ENCODE data around the gene GATAD2A. TPM values are rescaled to one million over a fixed set of nuclear protein-coding genes. Genes with fewer than 3 reads are reported as not detected.

Gene GATAD2A
- total and polyA plus RNA-seq, 2 of the 13 experiments (the other 11 are each of a cell fraction or from before 2014, with no cell fraction given) = 16.8 to 28.6 TPM

GRCh38 chr19:19488875-19489690, 83.6 kb downstream of the GATAD2A start:
- BruUV-seq (replicated peaks) = no TSS peak
- ATAC-seq (peak; percentile 25), FAIRE-seq (no peak), DNase-seq (ENCODE audit: low spot score) (peak; percentile 60)
- WGBS (ENCODE audit: low lambda C conversion rate) = 87% methylated on average over 14 of the region's 14 CpGs
- Histone ChIP-seq H3K9me3 (ENCODE audit: low read length) (no peaks in the 10 kb centered on the region), H3K36me3 (replicated peaks in 1 of 2; ENCODE audit: control insufficient read depth in 1 of 2, insufficient read depth in 2 of 2, low read length in 2 of 2) (peaks cover 18 to 34% of the 10 kb centered on the region in 2 experiments; a peak in 4 of 5 replicates), H3K4me3 (replicated peaks in 1 of 3; ENCODE audit: insufficient read depth in 1 of 3, low read depth in 2 of 3, low read length in 3 of 3) (no peak overlapping the region), H3K79me2 (ENCODE audit: insufficient read depth, low read length) (peaks cover 6% of the 10 kb centered on the region), H3K9ac (ENCODE audit: insufficient read depth, low read depth, low read length) (no peak overlapping the region), H4K20me1 (ENCODE audit: insufficient read depth, low read length) (peaks cover 3% of the 10 kb centered on the region; the same call in 1 of the 2 replicates), H3K4me1 (ENCODE audit: insufficient read depth, low read length) (peaks cover 47% of the 10 kb centered on the region), H3K27ac (ENCODE audit: extremely low read length, insufficient read depth, low read length) (peak overlapping the region; percentile 16), H2AFZ (ENCODE audit: low read length) (no peak overlapping the region), H3K4me2 (ENCODE audit: low read depth, low read length) (no peak overlapping the region), H3K27me3 (ENCODE audit: control insufficient read depth in 1 of 2, insufficient read depth in 2 of 2, low read length in 2 of 2) (no peaks in the 10 kb centered on the region; a peak in 1 of 5 replicates)
- in situ Hi-C loops (cut with HindIII; ENCODE audit: extremely low pct_ligation_motif_present, low pct_unique_long_range_greater_than_20kb) = no loop called here
- CTCF ChIA-PET (ENCODE audit: low intra/inter-chr PET ratio, low total read pairs) = interaction anchor here (2.4 kb wide), 1 partner anchor 122 kb away, joined by 33 read pairs; no protein-coding TSS in a partner anchor
- POLR2A ChIA-PET = interaction anchor here (2.9 kb wide), 1 partner anchor 124 kb away, joined by 19 read pairs; no protein-coding TSS in a partner anchor
- intact Hi-C loops (cut with micrococcal nuclease; ENCODE audit: unreplicated experiment) = loop anchor here (5.0 kb wide), 1 partner anchor 82 kb away; the partner anchor contains the start of gene GATAD2A
- TF ChIP-seq ELF1 (CRISPR knock-in tag; IDR thresholded peaks at IDR 0.05) = 0 out of 2 replicates have a peak, but pooled peaks have one; percentile 21
- 0 out of 2 replicates have a peak, but pooled peaks have one; percentile 12 for TF ChIP-seq ZNF335 (CRISPR knock-in tag; IDR thresholded peaks at IDR 0.05)
- peak; percentile 64 for TF ChIP-seq YY1 (IDR thresholded peaks at IDR 0.05; ENCODE audit: insufficient read depth, insufficient replicate concordance, low read depth, low read length)
- no peak for TF ChIP-seq GABPA (IDR thresholded peaks at IDR 0.05; ENCODE audit: low read depth, low read length)
- peak; percentile 56; the same call in 1 of the 2 replicates for TF ChIP-seq GABPA (CRISPR knock-in tag; IDR thresholded peaks at IDR 0.05; ENCODE audit: low read depth)
- 0 out of 2 replicates have a peak, but pooled peaks have one; percentile 28 for TF ChIP-seq KAT8 (CRISPR knock-in tag; IDR thresholded peaks at IDR 0.05)
- 0 out of 2 replicates have a peak, but pooled peaks have one; percentile 29 for TF ChIP-seq TFE3 (CRISPR knock-in tag; IDR thresholded peaks at IDR 0.05)
- TF ChIP-seq ZNF564 (CRISPR knock-in tag; IDR thresholded peaks at IDR 0.05) = no peak
- TF ChIP-seq CAMTA2 (CRISPR knock-in tag; IDR thresholded peaks at IDR 0.05; ENCODE audit: borderline replicate concordance) = peak; percentile 38; the same call in 1 of the 2 replicates
- peak; percentile 40 for TF ChIP-seq GABPB1 (CRISPR knock-in tag; IDR thresholded peaks at IDR 0.05)
- TF ChIP-seq ATF7 (IDR thresholded peaks at IDR 0.05) = peak; percentile 79
- no peak for TF ChIP-seq ATF7 (CRISPR knock-in tag; IDR thresholded peaks at IDR 0.05)
- no peak for TF ChIP-seq PHF5A (CRISPR knock-in tag; IDR thresholded peaks at IDR 0.05; ENCODE audit: low read depth, unreplicated experiment)
- TF ChIP-seq ZBTB33 (CRISPR knock-in tag; IDR thresholded peaks at IDR 0.05) = peak; percentile 80
- TF ChIP-seq MXD1 (CRISPR knock-in tag; IDR thresholded peaks at IDR 0.05) = 0 out of 2 replicates have a peak, but pooled peaks have one; percentile 34
- TF ChIP-seq USF2 (IDR thresholded peaks at IDR 0.05; ENCODE audit: low read depth, low read length) = peak; percentile 93
- peak; percentile 66; the same call in 1 of the 2 replicates for TF ChIP-seq USF2 (CRISPR knock-in tag; IDR thresholded peaks at IDR 0.05; ENCODE audit: borderline replicate concordance)
- TF ChIP-seq ZNF501 (CRISPR knock-in tag; IDR thresholded peaks at IDR 0.05) = no peak
